GM18868 (cell line): Measurements from ENCODE around the gene TCF4.

ENCODE experiments used
- ATAC-seq: cut with Tn5 transposase; IDR thresholded peaks from one replicate; pipeline ENCODE4 v1.9.1; 2021; ENCODE audit warnings: mild to moderate bottlenecking, moderate library complexity; ENCODE audit not compliant: unreplicated experiment

TCF4 gene

DNA sequence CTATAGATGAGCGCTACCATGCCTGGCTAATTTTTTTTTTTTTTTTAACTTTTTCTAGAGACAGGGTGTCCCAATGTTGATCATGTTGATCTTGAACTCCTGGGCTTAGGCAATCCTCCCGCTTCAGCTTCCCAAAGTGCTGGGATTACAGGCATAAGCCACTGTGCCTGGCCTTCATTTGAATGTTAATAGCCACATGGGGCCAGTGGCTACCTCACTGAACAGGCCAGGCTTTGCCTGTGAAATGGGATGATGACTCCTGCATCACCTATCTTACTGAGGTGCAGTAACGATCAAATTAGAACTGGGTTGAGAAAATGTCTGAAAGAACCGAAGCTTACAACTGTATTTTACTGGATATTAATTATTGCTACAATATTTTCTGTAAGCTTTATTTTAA, 278.7 kb downstream of the TCF4 start:
- ATAC-seq, result no peak

DNA sequence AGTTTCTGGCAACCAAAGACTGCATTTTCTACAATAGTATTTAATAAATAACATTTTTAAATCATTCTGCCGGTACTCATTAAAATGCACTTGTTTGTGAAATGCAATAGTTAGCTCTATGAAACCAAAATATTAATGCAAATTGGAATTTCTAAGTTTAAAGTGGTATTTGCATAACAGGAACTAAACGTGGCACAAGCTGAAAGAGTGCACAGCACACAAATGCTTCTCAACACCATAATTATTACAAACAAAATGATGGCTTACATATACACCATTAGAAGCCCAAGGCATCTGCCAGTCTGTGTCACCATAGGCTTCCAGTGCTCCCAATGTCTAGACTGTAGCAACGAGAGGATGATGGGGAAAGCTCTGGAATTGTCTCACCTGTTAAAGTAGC, 280.5 kb downstream of the TCF4 start:
- no peak for ATAC-seq

DNA sequence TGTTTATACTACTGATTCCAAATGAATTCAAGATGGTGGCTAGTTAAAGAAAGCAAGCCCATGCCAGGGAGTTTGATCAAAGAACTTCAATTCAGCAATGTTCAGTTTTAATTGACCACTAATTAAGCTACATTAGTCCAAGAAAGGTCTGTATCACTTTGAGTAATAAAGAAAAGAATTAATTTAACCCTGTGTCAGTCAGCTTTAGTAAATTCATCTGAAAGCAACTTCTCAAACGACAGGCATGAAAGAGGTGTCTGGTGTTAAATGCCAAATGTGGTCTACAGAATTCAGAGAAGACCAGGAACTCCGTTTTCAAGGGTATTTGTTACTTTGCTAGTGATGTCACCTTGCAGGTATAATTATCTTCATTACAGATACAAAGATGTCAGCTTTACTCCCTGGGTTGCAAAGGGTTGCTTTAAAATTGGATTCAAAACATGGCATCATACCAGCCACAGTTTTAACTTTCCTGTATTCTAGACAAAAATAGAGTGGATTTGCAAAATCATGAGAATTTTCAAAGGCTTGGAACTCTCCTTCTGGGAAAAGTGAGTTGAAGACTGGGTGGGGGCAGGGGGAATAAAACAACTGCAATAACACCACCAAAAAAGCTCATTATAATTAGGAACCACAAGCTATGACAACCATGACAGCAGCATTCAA, 281.5 kb downstream of the TCF4 start:
- no peak for ATAC-seq

DNA sequence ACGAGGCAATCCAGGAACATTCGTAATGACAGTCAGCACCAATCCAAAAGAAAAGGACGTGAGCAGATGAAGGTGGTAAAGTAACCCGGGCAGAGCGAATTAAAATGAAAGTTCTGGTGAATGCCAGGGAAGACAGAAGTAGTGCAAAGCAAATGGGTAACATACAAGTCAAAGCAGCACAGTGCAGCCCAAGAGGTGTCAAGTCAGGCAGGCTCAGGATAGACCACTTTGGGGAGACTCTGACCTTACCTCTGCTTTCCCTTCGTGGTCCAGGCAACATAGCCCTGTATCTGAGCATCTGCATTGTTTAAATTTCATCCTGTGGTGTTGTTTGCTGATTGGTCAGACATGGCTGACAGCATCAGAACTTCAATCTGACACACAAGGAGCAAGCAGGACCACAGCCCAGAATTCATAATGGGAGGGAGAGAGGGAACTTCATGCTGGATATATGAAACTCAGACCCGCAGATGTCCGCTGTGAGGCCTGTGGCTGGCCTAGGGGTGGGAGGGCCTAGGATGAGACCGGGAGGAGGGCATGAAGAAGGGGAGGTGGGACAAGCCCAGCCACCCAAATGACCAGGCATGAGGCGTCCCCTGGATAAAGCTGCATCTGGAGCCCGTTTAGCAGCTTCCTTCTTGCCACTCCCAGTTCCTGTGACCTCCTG, 285.7 kb downstream of the TCF4 start:
- ATAC-seq, result no peak

DNA sequence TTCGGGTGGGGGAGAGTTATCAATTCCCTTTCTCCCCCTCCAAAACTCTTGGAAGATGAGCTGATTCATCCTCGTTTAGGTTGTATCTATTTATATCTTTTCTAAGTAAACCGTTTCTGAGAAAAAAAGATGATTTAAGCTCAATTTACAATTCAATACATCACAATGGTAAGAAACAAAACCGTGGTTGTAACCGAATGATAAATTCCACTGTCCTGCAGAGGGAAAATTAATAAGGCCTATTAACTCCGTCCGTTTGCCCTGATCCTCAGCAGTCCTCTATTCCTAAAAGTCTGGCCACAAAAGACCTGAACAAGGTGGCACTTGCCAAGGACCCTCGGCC, 286.2 kb downstream of the TCF4 start:
- no peak for ATAC-seq

DNA sequence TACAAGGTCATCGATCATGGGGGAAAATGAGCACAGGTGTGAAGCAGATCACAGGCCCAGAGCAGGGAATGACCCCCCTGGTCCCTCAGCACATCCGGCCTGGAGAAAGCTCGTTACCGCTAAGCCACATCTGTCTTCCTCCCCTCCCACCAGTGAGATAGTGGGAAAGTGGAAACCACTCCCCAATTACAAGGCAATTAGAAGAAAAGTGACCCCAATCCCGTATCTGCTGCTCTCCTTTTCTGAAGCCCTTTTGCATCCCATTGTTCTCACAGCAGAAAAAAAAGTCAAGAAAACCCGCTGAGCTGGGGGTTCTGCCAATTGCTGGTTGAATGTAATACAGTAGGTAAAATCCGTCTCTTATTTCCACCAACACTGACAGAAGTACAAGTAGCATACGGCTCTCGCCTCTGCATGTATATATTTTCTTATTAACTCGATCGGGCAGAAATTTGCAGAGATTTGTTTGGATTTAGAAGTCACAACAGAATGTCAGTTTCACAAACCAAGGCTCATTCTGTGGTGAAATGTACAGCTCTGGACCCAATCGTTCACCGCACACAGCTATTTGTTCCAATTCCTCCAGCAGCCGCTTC, 287.0 kb downstream of the TCF4 start:
- ATAC-seq, result no peak

DNA sequence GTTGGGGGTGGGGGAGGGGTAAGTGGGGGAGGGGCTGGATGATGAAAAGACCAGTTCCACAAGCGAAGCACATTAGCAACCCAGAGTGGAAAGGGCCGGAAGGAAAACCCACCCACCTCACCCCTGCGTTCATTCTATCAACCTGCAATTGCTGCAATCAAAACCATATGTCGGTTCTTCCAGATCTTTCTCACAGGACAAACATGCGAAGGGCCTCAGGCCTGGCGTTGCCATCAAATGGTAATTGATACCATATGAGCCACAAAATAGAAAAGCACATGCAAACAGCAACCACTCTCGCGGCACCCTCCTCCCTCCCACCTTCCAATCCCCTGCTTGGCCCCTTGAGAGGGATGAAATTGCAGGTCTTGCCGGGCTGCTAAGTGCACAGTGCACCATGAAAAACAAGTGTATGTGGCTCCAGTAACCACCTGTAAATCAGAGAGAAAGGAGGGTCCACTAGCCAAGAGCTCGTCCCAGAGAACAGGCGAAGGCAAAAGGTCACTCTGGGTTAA, 287.5 kb downstream of the TCF4 start:
- no peak for ATAC-seq

DNA sequence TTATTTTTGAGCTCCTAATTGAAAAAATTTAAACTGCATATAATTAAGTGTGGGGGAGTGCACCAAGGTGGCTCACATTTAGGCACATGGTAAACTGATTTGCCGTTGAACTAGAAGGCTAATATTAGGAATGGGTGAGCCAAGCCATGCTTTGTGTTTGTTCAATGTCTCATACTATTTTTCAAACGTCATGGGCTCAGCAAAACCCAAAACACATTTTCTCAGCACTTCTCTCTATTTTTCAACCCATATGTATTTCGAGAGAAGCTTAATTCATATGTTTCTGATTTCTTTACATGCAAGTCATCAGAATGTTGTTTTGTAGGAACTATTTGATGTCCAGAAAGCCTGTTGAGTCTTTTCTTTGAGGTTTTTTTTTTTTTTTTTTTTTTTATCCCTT, 291.2 kb downstream of the TCF4 start:
- ATAC-seq, result no peak

DNA sequence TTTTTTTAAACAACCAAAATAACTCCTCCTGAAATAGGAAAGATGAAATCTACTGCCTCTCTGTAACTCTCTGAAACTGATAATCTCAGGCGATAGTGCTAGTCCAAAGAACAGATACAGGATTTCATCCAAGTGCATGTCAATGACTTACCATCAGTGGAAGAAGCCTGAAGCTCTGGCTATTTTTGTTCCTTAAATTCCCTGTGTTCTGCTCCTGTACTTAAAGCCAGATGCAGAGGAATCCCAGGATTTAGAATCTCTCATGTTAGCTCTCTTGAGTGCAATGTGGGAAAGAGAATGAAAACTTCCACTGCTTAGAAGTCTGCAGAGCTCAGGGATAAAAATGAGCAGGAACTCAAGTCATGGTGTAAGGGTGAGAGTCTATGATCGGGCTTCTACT, 291.9 kb downstream of the TCF4 start:
- ATAC-seq, result no peak

DNA sequence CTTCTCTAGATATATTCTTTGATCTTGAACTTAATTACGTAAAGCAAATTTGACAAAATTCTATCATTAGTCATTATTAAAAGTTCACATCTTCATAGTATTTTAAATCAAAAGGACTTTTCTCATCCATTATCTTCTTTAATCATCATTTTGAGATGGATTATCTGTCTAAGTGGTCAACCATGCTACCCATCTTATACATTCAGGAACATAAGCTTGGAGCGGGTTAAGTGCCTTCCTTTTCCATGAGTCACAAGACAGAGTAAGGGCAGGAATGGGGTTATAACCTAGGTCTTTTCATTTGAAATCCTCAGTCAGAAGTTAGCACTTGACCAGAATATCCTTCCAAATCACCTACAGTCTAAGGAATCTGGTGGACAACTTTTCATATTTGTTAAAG, 297.1 kb downstream of the TCF4 start:
- no peak for ATAC-seq

DNA sequence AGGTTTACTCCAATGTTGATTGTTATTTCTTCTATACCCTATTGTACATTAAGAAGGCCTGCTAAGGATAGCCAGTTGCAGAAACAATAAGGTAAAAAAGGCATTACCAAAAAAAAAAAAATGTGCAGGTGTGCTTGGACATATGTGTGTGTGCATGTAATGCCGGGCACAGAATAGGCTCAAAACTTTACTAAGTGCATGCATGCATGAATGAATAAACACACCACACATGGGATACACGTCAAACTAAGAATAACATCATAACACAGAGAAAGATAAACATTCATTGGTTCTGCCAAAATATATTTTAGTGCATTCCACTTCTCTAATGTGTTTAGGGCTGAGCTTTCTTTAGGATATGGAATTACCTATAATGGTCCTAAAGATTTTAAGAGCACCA, 298.2 kb downstream of the TCF4 start:
- peak; percentile 98 for ATAC-seq

DNA sequence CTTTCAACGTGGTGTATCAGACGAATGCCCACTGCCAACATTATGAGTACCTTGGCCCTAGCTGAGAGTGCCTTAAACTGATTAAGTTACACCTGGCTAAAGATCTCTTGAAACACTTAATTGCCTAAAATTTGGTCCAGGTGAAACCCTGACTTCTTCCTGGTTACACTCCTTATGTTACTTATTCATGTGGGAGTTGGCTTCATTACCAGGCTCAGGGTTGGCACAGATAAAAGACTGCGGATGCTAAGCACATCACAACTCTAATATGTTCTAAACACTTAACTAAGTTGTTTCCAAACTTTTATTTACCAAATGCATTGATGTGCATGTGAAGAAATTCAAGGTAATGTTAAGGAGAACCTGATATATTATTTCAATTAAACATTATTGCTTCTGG, 298.9 kb downstream of the TCF4 start:
- ATAC-seq, result no peak

DNA sequence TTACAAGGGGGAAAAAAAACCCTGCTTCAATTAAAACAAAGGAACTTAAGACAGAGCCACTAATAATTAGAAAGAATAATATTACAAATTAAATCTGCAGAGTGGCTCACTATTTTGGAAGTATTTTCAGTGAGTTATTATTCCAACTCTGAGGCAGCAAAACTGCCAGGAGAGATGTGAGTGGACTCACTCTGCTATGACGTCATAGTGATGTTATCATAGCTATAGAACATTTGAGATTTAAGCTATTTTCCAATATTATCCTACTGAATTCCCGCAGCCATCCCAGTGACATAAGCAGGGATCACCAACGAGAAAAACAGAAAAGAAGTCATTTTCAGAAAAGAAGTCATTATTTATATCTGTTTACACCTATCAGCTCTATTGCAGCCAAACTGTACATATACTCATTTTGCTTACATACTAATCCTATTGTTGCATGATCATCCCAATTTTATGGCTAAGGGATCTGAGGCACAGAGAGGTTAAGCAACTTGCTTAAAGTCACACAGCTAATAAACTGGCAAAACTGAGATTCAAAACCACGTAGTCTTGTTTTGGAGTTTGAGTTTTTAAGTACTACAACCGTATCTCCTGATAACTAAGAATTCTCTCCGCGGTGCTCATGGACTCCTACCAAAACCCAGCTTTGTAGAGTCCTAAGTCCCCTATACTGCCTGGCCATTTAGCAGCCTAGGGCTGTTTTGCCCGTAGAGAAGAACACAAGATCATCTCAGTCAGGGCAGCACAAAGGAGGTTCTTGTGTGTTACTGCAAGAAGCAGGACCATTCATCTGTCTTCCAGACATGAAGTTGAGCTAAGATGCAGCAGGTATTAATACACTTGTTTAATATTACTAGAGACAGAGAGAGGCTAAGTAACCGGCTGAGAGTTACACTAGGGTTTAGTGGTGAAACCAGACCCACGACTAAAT, 299.8 kb downstream of the TCF4 start:
- no peak for ATAC-seq

DNA sequence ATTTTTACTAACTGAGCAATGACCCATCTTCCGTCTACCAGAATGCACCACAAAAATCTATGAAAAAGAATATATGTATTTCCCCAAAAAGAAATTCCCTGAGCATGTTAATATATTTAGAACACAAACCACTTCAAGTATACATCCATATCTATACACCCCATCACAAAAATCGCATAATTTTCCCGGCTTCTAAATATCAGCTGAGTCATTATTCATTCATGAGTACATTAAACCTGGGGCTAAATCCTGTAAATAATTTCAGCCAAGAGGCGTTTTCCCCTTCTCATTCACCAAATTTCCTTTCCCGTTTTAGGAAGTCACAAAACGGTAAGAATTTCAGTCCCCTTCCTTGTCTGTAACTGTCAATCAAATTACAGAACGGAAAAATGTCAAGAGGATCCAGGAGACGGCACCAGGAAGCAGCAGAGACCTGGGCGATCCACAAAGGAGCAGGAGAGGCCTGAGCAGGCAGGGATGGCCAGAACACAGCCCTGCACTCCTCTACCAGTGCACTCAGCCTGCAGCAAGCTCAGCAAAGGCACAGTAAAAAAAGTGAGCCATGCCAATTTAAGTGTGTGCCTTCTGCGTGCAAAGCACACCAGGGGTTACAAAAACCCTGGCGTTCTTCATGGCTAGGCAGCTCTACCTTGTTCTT, 300.7 kb downstream of the TCF4 start:
- no peak for ATAC-seq

DNA sequence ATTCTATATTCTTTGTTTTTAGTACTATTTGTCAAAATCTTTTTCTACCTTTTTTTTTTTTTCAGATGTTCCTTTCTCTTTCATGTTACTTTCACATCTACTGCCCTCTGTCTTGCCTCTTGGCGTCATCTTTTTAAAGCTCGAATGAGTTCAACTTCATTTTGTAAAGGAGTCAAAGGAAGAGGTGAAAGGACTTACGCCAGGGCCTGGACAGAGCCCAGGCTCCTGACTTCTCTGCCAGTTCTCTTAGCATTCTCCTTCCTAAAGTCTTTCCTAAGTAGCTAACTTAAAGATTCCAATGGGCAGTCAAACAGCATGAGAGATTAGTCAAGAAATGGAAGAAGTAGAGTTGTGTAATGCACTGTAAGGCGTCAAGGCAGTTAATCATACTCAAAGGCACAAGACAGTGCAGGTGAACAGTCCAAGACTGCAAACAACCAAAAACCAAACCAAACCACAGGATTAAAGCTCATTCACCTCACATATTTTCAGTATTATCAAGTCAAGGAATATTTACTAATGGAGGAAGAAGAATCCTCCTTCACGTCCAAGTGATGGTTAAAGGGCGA, 301.7 kb downstream of the TCF4 start:
- ATAC-seq, result no peak

DNA sequence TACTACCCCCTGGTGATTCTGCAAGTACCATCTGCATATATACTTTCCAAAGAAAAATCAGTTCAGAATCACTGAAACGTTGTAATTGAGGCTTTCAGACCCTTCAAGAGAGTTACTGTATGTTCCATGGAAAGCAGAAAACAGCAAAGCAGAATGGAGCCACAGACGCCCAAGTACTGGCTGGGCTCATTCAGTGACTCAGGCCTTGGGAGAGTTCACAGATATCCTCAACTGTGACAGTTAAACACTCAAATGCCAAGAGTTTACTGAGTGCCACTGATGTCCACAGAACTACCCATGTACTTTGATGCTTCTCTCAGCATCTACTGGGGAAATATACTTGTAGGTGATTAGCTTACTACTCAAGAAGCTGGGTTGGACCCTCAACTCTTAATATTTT, 303.4 kb downstream of the TCF4 start:
- no peak for ATAC-seq

DNA sequence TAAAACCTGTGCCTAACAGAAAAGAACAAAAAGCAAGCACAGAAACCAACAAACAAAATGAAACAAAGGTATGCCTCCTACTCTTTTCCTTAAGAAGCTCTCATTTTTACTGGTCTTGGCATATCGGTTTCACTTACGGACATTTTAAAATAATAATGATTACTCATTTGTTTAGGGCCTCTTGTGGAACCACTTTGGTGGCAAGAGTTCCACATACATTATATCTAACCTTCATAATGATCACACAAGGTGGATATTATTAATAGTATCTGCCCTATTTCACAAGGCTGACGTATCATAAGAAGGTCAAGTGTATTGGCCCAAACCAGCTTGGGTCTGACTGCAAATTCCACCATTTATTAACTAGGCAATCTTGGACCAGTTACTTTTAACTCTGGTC, 304.7 kb downstream of the TCF4 start:
- no peak for ATAC-seq

DNA sequence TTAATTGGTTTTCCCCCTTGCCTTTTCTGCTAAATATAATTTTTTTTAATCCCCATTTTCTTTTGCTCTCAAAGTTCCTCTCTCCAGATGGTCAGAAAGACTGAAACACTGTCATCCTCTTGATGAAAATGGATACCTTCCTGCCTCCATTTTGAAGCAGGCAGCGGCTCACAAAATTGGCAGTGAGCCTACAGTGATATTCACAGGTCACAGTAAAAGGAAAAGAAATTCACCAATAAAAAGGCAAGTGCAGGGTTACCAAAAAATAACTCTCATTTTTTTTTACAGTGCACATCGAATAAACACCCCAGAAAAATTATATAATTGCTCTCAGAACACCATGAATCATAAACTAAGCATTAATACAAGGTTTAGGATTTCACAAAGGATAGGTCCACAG, 307.5 kb downstream of the TCF4 start:
- no peak for ATAC-seq

DNA sequence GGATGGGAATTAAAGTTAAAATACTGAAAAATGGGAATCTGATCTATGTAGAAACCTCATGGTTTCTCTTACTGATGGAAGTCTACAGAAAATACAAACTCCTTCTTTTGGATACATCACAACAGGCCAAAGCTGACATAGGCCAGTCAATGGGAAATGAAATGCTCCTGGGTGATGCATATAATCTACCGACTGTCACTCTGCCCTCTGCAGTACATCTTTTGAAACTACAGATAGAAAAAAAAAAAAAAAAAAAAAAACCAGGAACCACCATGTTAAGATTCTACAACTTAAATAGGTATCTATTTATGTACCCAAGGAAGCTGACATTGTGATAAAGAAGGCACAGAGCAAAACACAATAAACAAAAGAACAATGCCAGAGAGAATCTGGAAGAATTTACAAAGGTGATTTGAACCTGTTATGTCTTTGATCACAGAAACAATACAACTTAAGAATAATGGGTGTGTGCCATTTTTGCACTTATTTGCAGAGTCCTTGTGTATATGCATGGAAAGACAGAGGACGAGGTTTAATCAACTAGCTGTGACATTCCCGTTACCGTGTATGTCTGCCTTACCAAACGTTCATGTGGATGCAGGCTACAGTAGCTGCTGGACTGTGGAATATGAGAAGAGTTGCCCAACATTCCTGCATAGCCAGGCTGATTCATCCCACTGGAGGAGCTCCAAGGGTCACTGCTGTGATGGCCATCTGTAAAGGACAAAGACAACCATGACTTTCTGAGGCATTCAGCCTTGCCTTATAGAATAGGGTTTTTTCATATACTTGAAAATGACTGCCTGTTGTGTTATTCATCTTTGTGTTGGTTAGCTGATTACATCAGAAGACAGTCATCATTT, 312.7 kb downstream of the TCF4 start:
- ATAC-seq, result no peak
